T-helper 2 cell (primary cell): ENCODE results near the gene ZMIZ1.
A peak's percentile ranks its signal among the peaks of the same experiment; 100 is the strongest.

Experiments
- DNase-seq, 5 experiments: peaks; one replicate each; pipeline versions ENCODE4 v3.0.0 to v3.0.0-alpha.2; 2012 to 2022

Gene ZMIZ1

DNA sequence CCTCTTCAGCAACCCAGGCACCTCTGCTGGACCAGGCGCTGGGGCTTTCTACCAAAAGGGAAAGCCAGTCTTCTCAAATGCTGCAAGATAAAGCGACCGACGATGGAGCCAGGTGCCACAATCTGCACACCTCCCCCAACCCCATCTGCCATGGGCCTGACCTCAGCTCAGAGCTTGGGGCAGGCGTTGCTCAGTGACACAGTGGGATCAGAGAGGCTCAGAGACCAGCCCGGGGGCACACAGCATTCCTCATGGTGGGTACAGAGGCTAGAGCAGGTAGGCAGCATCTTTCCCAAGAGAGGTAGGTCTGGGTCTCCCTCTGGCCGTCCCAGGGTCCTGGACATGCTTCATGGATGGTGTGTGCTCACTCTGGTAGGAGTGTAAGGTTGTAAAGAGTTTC, 56.3 kb downstream of the ZMIZ1 start:
- no peak for DNase-seq

DNA sequence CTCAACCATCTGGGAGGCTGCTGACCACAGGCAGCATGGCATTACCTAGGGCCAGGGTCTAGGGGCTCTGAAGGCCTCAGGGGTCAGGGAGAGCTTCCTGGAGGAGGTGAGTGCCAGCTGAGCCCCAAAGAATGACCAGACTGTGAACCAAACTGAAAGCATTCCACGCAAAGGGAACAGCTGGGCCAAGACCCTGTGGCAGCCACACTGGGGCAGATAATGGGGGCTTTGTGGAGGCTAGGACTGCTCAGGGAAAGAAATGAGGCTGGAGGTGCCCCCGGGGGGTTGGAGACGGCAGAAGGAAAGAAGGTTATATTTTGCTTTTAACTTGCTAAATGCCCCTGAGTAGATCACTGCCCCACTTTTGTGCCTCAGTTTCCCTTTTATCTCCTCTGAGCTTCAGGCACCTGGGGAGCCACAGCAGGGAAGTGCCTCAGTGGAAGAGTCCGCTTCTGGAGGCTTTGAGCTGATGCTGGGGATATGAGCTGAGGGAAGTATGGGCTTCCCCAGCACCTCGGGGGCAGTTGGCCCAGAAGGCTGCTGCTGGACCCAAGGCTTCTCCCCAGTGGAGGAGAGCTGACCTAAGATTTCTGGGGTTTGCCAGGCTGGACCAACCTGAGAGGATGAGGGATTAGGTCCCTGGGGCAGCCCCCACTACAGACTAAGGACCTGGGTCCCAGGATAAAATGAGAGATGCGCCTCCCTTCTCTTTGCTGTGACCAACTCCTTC, 57.8 kb downstream of the ZMIZ1 start:
- DNase-seq, result no peak

DNA sequence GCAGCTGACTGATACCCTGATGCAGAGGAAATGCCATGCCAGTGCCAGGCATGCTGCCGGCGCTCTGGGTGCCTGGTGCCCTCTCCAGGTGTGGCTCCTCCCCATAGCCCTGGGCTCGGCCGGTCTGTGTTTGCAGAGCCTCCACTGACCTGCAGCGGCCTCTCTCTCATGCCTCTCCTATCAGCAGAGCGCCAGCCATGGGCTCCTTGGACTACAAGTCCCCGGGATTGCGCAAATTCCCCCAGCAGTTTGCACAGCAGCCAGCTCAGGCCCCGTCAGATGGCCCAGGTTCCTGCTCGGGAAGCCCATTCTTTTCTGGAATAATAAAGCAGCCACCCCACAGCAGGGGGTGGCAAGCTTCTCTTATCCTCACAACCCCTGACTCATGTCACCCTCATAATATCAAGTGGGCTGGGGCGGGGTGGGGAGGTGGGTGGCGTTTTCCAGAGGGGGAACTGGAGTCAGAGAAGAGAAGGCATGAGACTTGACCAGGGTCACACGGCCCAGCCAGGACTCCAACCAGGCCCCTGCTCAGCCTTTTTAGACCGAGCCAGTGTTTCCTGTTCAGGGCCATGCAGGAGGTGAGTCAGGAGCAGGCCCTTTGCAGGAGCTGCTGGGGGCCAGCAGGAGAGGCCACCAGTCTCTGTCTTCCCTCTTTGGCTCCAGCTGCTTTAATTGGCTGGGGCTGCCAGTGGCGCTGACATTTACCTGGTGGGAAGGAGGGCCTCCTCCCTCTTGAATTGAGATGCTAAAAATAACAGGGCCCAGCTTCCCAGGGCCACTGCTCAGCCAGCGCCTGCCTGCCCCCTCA, 58.6 kb downstream of the ZMIZ1 start:
- no peak for DNase-seq

DNA sequence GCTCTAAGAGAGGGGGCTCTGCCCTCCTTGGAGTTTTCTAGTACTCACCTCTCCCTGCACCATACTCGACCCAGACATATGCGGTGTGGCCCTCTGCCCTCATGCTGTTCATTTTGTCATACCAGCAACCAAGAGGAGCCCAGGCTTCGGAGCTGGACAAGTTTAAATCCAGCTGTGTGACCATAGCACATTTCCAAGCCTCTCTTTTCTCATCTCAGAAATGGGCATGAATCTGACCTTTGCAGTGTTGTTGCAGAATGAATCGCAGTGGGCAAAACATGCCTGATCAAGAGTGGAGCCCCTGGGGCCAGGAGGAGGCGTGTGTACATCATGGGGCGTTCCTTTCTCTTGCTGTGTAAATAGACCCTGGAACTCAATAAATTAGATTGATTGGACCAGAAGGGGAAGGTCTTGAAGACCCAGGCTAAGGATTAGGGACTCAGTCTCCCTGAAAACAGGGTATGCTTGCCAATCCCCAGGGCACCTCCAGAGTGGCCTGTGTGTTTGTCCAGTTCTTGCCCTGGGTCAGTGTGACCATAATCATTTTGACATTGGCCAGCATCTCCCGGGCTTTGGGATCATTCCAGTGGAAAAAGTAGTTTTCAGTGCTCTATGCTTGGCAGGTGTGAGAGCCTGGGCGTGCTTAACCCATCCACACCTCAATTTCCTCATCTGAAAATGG, 59.6 kb downstream of the ZMIZ1 start:
- DNase-seq, result no peak

DNA sequence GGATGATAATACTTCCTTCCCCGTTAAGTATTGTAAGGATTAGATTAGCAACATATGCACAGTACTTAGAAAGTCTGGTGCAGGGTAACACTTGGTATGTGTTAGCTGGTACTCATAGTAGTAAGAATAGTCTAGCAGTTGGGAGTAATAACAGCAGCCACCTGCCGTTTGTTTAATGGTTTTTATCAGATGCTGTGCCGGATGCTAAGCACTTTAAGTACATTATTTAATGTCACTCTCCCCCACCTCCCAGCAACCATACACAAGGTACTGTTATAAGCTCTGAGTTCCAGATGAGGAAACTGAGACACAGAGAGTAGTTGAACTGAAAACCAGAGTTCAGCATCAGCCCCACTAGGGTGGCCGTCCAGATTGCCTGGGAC, 60.1 kb downstream of the ZMIZ1 start:
- DNase-seq, result peak in 1 of 5 experiments; percentile 43

DNA sequence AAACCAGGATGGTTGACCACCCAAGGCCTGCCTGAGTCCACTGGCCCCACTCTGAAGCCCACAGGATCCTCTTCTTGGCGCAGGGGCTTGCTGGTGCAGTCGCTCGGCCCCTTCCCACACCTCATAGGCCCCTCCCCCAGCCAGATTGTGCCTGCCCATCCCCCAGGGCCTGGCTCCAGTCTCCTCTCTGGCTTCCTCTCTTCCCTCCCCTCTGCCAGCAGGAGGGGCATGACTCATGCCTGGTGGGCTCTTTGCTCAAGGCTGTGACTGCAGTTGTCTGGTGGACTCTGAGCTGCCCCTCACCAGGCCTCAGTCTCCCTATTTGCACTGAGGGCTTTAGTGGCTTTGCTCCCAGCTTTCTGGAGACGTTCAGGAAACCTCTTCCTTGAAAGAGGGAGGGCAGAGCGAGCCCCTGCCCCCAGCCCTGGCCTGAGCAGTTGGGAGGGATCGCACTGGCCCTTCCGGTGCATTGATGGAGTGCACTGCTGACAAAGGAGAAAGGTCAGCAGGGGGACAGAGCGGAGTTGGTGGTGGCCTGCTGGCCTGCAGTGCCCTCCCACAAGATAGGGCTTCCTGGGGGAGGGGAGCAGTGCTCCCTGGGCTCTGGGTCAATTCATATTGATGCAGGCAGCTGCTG, 60.7 kb downstream of the ZMIZ1 start:
- no peak for DNase-seq

DNA sequence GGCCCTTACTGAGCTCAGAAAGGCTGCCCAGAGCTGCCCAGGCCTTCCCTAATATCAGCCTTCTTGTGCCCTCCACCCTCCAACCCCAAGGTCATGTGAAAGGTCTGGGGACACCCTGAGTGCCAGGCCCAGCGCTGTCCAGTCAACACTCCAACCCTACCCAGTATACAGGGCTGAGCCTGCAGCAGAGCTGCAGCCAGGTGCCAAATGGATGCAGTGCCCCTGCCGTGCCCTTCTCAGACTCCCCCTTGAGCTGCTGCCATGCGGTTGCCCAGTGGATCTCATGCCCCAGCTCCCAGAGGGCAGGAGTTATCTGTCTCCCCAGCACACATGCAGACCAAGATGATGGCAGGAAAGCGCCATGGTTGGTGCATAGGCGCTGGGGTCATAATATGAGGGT, 61.5 kb downstream of the ZMIZ1 start:
- DNase-seq, result no peak

DNA sequence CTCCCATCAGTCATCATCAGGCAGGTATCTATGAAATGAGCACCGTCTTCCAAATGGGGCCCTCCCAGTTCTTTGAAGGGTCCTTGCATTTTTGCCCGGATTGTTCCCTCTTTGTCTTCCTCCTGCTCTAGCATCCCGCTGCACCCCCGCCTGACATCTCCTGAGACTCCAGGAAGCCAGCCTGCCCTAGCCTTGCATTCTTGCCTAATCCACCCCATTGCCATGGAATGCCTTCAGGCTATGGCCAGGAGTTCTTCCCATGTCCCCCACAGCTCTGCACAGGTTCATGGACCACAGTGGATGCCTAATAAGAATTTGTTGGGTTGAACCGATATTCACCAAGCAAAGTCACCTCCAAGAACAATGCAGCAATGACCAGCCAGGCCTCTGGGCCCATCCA, 62.1 kb downstream of the ZMIZ1 start:
- no peak for DNase-seq

DNA sequence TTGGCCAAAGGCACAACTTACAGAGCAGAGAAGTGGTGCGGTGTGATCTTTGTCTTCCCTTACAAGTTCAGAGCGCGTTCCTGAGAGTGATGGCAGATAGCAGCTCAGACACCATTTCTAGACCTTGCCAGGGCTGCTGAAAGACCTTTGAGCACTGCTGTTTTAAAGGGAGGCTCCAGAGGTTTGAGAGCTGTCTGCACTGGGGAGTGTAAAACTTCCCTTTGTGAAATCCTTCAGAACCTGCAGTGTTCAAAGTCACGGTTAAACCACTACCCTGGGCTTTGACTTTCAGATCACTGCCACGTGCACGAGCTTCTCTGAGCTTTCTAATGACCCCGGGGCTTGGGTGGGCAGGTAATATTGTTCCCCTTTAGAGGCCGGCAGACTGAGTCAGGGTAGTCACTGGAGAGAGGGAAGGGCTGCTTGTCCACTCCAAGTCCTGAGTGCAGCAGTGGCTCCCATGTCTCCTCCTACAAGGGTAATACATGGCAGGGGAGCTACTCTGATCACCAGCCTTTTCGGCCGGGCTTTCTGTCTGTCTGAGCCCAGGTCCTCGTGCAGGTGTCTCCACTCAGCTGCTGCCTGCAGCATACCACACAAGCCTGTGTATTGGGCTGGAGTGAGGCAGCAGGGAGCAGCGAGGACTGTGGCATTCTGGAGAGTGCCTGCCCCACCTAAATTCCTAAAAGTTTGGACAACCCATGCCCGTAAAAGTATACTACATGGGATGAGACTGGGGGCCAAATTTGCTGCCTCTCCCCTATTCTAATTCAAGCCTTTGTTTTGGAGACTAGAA, 63.3 kb downstream of the ZMIZ1 start:
- no peak for DNase-seq

DNA sequence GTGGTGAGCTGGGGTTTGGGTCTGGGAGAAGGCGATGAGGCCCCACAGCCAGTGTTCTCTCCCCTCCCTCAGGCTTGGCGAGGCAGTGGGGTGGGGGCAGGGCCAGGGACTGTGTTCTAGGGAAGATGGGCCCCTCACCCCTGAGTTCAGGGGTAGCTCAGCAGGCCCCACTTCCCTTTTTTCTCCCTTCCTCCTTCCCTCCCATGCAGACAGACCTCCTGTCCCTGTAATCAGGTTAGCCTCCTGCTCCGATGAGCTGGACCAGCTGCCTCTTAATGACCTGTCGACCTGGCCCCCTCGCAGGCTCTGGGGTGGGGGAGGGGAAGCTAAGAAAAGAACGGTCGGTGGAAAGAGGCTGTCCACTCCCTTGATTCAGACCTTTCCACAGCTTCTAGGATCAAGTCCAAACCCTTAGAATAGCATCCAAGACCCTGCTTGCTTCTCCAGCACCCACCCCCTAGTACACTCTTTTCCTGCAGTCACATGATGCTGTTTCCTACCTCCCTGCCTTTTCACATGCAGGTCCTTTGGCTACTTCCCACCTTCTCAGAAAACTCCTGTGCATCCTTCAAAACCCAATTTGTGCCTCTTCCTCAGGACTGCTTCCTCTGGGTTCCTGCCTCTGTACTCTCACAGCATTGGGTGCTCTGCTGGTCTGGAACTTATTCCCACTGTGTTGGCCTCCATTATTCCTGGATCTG, 64.1 kb downstream of the ZMIZ1 start:
- no peak for DNase-seq

DNA sequence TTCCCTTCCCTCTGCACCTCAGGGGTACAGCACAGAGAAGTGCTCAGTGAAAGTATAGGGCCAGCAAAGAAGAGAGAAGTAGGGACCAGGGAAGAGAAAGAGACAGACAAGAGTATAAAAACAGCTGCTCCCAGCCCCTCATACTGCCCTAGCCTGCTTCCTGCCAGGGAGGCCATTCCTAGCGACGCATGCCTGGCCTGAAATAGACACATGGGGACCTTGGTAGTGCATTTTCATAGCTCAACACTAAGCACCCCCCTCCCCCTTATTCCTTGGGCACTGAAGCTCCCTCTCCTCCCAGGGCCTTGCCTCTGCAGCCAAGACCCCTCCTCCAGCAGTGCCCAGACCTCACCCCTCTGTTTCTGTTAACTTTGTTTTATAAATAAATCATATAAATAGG, 64.7 kb downstream of the ZMIZ1 start:
- DNase-seq, result no peak

DNA sequence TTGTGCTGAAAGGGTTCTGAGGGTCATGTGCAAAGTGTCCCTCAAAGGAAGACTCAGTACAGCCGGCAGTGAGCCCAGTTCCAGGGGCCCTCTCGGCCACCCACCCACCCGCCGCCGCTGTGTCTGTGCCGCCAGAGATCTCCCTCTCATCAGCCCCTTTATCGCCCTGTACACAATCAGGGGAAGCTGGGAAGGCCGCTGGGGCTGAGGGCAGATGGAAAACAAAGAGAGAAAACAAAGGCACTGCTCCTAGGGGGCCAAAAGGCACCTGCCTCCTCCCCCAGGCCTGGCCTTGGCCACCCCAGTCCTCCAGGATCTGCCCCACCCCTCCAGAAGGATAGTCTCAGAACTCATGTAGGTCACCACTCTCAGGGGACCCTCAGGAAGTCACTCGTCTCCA, 67.0 kb downstream of the ZMIZ1 start:
- no peak for DNase-seq

DNA sequence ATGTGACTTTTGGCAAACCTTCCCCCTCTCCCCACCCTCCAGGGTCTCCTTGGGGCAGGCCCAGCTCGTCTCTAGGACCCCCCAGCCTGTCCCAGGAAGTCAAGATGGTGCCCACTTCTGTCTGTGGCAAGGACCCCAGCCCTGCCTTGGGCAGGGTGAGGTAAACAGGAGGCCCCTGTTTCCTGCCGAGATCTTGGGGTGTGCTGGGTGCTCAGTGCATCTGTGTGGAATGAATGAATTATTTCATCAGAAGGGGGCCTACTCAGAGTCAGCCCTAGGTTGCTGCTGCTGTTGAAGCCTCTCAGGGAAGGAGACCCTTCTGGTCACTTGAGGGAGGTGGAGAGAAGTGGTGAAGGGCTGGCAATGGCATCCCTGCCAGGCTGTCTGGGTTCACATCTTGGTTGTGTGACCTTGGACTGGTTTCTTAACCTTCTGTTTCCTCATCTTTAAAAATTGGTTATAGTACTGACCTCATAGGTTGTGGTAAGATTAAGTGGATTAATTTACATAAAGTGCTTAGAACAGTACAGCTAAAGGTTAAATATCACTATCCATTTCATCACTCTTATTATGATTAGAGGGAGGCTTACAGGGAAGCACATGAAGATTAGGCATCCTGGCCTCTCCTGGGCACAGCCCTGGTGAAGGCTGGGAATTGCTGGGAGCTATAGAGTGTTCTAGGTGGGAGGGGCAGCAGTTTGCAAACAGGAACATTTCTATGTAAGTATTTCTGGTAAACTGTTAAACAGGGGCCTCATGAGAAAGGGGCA, 67.7 kb downstream of the ZMIZ1 start:
- DNase-seq, result peak in 1 of 5 experiments; percentile 37

DNA sequence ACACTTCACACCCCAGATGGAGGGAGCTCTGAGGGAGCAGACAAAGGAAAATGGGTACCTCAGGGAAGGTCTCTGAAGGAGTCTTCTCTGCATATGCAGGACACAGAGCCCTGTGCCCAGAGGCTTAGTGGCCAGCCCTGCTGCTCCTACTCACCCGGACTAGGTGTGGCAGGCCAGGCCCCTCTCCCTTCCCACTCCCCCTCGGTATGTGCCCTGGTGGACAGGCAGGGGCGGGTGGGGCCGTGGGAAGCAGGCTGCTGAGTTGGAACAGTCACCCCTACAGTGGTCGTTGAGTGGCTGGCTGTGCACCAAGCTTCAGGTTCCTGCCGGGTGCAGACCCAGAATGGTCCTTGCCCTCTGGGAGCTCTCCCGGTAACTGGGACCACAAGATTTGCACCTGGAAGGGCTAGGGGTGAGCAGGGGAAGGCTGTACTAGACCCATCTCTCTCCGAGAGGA, 68.6 kb downstream of the ZMIZ1 start:
- DNase-seq, result no peak

DNA sequence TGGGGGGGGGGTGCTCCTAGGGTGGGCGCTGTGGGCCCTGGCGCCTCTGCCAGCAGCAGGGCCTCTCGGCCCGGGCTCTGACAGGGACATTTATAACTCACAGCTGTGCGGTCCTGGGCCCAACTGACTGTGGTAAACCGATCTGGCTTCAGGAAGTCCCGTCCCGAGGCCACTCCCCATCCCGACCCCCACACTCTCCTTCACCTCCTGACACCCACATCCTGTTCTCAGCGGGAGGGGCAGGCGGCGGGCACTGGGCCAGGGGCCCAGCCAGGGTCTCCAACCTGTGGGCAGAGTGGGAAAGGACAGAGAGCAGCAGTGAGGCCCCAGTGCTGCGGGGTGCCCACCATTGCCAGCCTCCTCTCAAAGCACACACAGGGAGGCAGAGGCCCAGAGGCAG, 69.1 kb downstream of the ZMIZ1 start:
- peak in 2 of 5 experiments; percentile 34 to 88 for DNase-seq

DNA sequence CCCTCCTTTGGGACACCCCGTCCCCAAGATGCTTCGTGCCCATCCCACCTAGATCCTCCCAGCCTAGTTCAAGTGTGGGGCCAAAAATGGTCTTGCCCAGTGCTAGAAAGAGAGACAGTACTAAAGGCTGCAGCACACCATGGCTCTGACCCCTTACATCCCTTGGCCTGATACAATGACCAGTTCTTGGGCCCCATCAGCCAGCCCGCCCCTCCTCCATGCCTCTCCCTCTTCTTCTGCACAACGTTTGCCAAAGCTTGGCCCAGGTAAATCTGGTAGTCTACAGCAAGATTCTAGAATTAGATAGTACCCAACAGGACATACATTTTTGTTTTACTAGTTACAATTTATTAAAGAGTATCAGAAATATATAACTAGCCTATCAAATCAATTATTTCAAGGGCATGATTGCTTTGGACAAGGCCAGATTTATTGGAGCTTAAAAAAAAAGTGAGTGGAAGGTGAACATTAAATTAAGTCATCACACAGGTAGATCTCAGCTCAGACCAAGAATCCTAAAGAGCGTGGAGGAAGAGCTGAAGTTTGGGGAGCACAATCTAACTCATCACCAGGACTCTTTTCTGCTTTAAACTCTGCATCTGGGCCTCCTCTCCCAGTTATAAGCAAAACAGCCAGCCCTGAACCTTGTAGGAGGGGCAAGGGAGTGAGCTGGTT, 69.8 kb downstream of the ZMIZ1 start:
- DNase-seq, result no peak

DNA sequence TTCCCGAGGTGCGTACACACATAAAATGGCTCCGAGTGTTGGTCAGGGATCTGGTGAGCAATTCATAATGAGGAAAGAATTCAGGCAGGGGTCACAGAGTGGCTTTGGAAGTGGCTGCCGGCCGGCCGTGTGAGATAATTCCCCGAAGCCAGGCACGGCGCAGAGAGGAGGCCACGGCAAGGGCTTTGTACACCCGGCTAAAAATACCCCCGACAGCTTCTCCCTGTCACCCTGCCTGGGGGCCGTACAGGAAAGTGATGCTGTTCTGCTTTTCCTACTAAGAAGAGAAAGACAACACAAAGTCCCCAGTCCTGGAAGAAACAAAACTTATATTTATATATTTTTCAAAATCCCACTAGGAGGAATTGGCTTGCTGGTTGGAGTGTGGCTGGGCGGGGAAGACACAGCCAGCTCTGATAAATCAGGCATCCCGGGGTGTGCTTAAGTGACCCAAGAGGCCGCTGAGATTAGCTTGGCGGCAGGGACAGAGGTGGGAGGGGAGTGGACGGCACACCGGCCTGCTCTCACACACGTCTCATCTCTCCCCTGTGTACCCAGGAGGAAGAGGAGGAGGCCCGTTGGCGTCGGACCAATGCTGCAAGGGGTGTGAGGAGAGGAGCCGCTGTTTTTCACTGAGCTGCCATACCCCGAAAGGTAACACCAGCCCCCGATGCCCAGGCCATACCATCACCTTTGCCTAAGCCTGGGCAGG, 70.5 kb downstream of the ZMIZ1 start:
- DNase-seq, result no peak

DNA sequence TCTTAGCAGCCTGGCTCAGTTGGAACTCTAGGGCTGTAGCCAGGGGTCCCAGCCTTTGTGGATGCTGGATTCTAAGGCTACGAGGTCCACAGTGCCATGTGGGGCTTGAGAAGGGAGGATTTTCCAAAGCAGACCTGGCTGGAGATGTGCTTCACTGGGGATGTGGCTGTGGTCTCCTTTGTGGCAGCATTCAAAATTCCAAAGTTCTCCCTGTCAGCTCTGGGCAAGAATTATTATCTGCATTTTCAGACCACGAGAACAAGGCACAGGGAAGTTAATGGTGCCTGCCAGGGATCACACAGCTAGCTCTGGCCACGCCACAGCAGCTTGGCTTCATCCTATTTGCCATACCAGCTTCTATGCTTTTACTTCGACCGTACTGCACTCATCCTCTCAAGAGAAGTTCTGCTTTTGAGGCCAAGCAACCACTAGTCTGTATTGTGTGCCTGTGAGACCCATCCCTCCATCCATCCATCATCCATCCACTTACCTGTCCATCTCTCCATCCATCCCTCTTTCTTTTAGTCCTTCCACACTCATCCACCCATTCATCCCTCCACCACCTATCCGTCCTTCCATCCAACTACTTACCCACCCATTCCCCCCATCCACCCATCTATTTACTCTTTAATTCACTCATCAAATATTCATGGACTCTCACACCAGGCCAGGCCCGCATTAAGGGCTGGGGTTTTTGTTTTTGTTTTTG, 71.5 kb downstream of the ZMIZ1 start:
- no peak for DNase-seq

DNA sequence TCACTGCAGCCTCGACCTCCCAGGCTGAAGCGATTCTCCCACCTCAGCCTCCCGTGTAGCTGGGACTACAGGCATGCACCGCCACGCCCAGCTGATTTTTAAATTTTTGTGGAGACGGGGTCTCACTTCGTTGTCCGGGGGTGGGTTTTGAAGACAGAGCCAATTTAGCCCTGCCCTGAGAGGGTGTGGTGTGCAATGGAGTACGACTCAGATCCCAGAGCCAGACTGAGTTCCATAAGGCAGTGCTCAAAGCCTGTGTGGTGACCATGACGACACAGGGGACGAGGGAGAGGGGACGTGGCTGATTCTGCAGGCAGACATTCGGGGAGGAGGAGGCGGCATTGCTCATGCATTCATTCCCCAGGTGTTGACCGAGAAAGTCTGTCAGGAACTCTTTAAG, 72.1 kb downstream of the ZMIZ1 start:
- no peak for DNase-seq
